ENCODE results near the gene PARVB.

DNA sequence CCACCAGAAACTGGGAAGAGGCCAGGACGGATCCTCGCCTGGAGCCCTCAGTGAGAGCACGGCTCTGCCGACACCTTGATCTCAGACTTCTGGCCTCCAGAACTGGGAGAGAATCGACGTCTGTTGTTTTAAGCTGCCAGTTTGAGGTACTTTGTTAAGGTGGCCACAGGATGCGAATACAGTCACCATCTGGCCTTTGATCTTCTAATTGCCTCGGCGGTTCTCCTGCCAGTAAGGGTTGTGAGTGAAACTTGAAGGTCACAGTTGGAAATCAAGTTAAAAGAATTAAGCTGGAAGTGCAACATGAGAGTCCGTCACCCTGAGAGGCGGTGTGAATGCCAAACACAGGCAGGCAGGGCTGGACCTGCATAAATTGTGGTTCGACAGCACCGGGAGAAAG, 27.9 kb downstream of the PARVB start:
- TF ChIP-seq, protein P1, sequence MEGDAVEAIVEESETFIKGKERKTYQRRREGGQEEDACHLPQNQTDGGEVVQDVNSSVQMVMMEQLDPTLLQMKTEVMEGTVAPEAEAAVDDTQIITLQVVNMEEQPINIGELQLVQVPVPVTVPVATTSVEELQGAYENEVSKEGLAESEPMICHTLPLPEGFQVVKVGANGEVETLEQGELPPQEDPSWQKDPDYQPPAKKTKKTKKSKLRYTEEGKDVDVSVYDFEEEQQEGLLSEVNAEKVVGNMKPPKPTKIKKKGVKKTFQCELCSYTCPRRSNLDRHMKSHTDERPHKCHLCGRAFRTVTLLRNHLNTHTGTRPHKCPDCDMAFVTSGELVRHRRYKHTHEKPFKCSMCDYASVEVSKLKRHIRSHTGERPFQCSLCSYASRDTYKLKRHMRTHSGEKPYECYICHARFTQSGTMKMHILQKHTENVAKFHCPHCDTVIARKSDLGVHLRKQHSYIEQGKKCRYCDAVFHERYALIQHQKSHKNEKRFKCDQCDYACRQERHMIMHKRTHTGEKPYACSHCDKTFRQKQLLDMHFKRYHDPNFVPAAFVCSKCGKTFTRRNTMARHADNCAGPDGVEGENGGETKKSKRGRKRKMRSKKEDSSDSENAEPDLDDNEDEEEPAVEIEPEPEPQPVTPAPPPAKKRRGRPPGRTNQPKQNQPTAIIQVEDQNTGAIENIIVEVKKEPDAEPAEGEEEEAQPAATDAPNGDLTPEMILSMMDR (IDR thresholded peaks at IDR 0.05; ENCODE audit: low read depth, low read length), result no peak
- no peak for TF ChIP-seq EZH2phosphoT487 (IDR thresholded peaks at IDR 0.05; ENCODE audit: low read depth)
